Activated CD8-positive, alpha-beta memory T cell treated with anti-CD3 and anti-CD28 coated beads for 48 hours (primary cell): ENCODE data around the gene OR2AT4.
"Not testable (repeated sequence)": the region's sequence is repeated elsewhere in the genome, so short reads cannot be mapped to it uniquely, and the experiment has no call there.

Experiments used
- DNase-seq, 3 experiments: peaks; one replicate each; pipeline ENCODE4 v3.0.0-alpha.2; 2020; ENCODE audit warnings: low read depth in 2 of 3, low spot score in 2 of 3

Gene OR2AT4

GRCh38 chr11:75068993-75069392 is 27.7 kb downstream of the OR2AT4 start:
- no peak for DNase-seq

- DNase-seq: no peak
Measured at GRCh38 chr11:75068559-75068958, 28.1 kb downstream of the OR2AT4 start.

GRCh38 chr11:75066061-75066460 is 30.6 kb downstream of the OR2AT4 start:
- DNase-seq: no peak

- no peak for DNase-seq
Measured at GRCh38 chr11:75063741-75064314, 32.8 kb downstream of the OR2AT4 start.

GRCh38 chr11:75059299-75059698 is 37.4 kb downstream of the OR2AT4 start:
- DNase-seq: no peak

GRCh38 chr11:75056814-75057213 is 39.9 kb downstream of the OR2AT4 start:
- DNase-seq: no peak

GRCh38 chr11:75055511-75055910 is 41.2 kb downstream of the OR2AT4 start:
- DNase-seq: no peak

- DNase-seq: no peak
Measured at GRCh38 chr11:75052457-75052856, 44.2 kb downstream of the OR2AT4 start.

GRCh38 chr11:75051043-75051442 is 45.6 kb downstream of the OR2AT4 start:
- DNase-seq: no peak

GRCh38 chr11:75050516-75050915 is 46.2 kb downstream of the OR2AT4 start:
- no peak for DNase-seq

- not testable (repeated sequence) for DNase-seq
Measured at GRCh38 chr11:75049501-75050266, 47.0 kb downstream of the OR2AT4 start.

GRCh38 chr11:75047191-75047590 is 49.5 kb downstream of the OR2AT4 start:
- no peak for DNase-seq

GRCh38 chr11:75046668-75047067 is 50.0 kb downstream of the OR2AT4 start:
- DNase-seq: not testable (repeated sequence)

GRCh38 chr11:75044381-75045170 is 52.1 kb downstream of the OR2AT4 start:
- DNase-seq: not testable (repeated sequence)

GRCh38 chr11:75041821-75042220 is 54.9 kb downstream of the OR2AT4 start:
- DNase-seq: not testable (repeated sequence)

GRCh38 chr11:75041263-75041662 is 55.4 kb downstream of the OR2AT4 start:
- no peak for DNase-seq

GRCh38 chr11:75040167-75040770 is 56.4 kb downstream of the OR2AT4 start:
- DNase-seq: no peak

GRCh38 chr11:75035911-75036565 is 60.6 kb downstream of the OR2AT4 start:
- DNase-seq: no peak

GRCh38 chr11:75035256-75035655 is 61.4 kb downstream of the OR2AT4 start:
- no peak for DNase-seq

GRCh38 chr11:75033916-75034315 is 62.8 kb downstream of the OR2AT4 start:
- no peak for DNase-seq

- no peak for DNase-seq
Measured at GRCh38 chr11:75032550-75032935, 64.1 kb downstream of the OR2AT4 start.
